AG04449 (cell line): Measurements from ENCODE around the gene UBTD1.

Experiments
- CTCF ChIA-PET: fragments of 350-600 bp; formaldehyde crosslinking; extraction: SDS; loops from one replicate; lab custom pipeline; 2021; ENCODE audit warnings: antibody characterized with exemption; lab: Yijun Ruan, JAX
- POLR2A ChIA-PET: fragments of 400-600, 350-600 bp; formaldehyde crosslinking; extraction: SDS; loops from one replicate; lab custom pipeline; 2020; ENCODE audit warnings: antibody characterized with exemption, inconsistent platforms; lab: Yijun Ruan, JAX
- DNase-seq: peaks from one replicate; pipeline ENCODE4 v3.0.0-alpha.2; 2010; ENCODE audit warnings: low read depth, low spot score
- H3K4me3 ChIP-seq: 2 replicates; pipeline ENCODE4 v1.5.1; 2011; ENCODE audit warnings: low read depth, mild to moderate bottlenecking, control low read depth, low read length
- CTCF ChIP-seq: IDR thresholded peaks from one replicate; pipeline ENCODE4 v1.5.1; 2011; ENCODE audit warnings: mild to moderate bottlenecking, moderate library complexity, low read length, control low read depth, inconsistent platforms; ENCODE audit not compliant: insufficient read depth; ENCODE audit errors: missing control alignments

The UBTD1 gene

DNA sequence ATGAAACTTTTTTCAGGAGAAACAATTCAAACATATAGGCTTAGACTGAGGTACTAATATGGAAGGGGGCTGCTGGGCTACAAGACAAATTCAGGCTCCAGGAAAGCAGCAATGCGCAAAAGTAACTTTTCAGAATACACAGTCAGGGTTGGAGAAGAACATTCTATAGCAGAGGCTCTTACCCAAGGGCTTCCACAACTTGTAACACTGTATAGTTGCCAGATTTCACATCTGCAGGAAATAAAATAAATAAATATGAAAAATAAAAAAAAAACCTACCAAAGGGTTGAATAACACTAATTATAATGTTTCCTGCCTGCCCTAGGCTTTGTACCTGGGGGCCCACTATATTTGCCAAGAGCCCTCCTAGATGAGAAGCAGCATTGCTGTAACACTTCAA, 14.8 kb upstream of the UBTD1 start:
- no peak overlapping the region for H3K4me3 ChIP-seq
- TF ChIP-seq CTCF: no peak
- CTCF ChIA-PET: interaction anchor here (1.4 to 1.5 kb wide), 2 partner anchors 20 to 23 kb away, joined by 3 read pairs; no protein-coding TSS in a partner anchor
- no peak for DNase-seq
- POLR2A ChIA-PET: no interaction called here

- DNase-seq: no peak
- POLR2A ChIA-PET: no interaction called here
- no peak for TF ChIP-seq CTCF
- H3K4me3 ChIP-seq: no peak overlapping the region
- CTCF ChIA-PET: no interaction called here
These were observed 13.0 kb upstream of the UBTD1 start for GRCh38 chr10:97485647-97486281.

DNA sequence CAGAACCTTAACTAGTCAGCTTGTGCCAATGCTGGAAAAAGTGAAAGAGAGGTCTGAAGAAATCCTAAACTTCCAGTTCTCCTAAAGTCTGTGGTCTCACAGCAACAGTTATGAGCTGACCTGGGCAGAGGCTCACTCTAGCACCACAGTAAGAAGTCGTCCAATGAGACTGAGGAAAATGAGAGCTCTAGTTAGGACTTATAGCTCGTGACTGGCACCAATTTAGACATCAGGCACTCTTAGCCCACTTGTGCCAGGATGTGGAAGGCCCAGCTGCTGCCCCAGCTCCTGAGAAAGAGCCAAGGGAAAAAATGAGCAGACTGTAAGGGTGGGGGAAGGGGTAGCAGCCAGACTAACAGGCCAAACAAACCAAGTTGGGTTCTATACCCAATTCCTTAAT, 8.1 kb upstream of the UBTD1 start:
- POLR2A ChIA-PET: no interaction called here
- no peak overlapping the region for H3K4me3 ChIP-seq
- CTCF ChIA-PET: interaction anchor here (0.6 to 1.6 kb wide), 5 partner anchors 9 to 84 kb away, joined by 3 to 4 read pairs (median 3); partner anchors contain the start of genes ANKRD2 and UBTD1
- no peak for TF ChIP-seq CTCF
- no peak for DNase-seq

DNA sequence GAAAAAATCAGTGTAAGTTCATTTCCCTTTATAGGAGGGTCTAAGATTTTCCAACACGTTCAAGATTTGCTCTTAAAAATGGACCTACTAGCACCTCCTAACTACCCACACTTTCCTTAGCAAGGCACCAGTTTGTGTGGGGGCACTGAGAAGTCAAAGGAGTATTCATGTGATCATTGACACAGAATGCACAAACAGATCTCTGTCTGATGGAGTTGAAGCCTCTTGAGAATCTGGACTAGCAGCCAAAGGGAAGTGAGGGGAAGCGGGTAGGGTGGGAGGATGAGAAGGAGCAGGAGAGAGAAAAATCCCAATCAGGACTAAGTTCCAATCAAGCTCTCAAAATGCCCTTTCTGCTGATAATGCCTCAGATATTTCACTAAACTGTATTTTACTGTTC, 4.6 kb upstream of the UBTD1 start:
- no peak overlapping the region for H3K4me3 ChIP-seq
- no peak for TF ChIP-seq CTCF
- ChIA-PET CTCF (interaction anchor here (0.8 to 1.6 kb wide), 2 partner anchors 59 to 117 kb away, joined by 3 to 4 read pairs; no protein-coding TSS in a partner anchor), POLR2A (no interaction called here)
- DNase-seq: no peak

DNA sequence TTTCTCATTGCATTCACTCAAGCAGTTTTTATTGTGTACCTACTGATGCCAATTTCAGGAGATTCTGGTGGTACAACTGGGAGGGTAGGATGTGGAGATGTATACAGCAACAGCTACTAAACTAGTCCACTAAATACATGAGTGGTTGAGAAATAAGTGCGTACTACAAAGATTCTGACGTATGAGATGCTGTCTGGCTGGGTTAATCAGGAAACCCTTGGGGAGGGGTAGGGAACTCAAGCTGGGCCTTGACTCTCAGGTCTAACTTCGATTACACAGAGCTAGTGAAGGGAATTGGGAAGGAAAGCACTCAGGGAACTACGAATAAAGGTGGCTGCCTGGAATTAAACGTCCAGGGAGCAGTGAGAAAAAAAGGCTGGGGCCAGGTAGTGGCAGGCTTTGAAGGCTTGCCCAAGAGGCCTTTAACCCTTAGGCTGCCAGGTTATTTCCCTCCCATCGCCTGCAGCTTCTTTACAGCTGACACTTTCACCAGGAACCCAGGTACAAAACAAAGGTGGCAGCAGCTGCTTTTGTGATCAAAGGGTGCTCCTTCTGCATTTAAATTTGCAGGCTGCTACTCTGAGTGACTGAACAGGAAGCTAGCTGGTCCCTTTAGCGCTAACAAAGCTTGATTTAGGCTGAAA, 3.7 kb upstream of the UBTD1 start:
- ChIA-PET POLR2A (interaction anchor here (0.7 kb wide), 1 partner anchor 145 kb away, joined by 3 read pairs; the partner anchor contains the start of gene PI4K2A), CTCF (interaction anchor here (0.8 to 1.6 kb wide), 5 partner anchors 13 to 117 kb away, joined by 3 to 4 read pairs (median 3); no protein-coding TSS in a partner anchor)
- DNase-seq: no peak
- TF ChIP-seq CTCF: no peak
- H3K4me3 ChIP-seq: no peak overlapping the region

GRCh38 chr10:97497572-97498075, 1.1 kb upstream of the UBTD1 start:
- POLR2A ChIA-PET: interaction anchor here (0.6 to 1.0 kb wide), 2 partner anchors 17 to 45 kb away, joined by 3 to 4 read pairs; no protein-coding TSS in a partner anchor
- no peak for DNase-seq
- peak overlapping the region; percentile 99 for H3K4me3 ChIP-seq
- CTCF ChIA-PET: interaction anchor here (0.8 to 2.5 kb wide), 2 partner anchors 8 to 56 kb away, joined by 3 to 8 read pairs; no protein-coding TSS in a partner anchor
- no peak for TF ChIP-seq CTCF
